RWPE2 (cell line): Measurements from ENCODE around the gene COMMD4.
A peak's percentile ranks its signal among the peaks of the same experiment; 100 is the strongest.
"Not testable (repeated sequence)": the region's sequence is repeated elsewhere in the genome, so short reads cannot be mapped to it uniquely, and the experiment has no call there.

ENCODE experiments used
- ATAC-seq: fragments of 200-7000 bp; cut with Tn5 transposase; 3 replicates; pipeline ENCODE4 v1.9.1; 2021; ENCODE audit warnings: low read depth
- DNase-seq: peaks from one replicate; pipeline ENCODE4 v3.0.0-alpha.2; 2020; ENCODE audit warnings: low spot score
- H3K27ac ChIP-seq: fragments of 450-650 bp; 2 replicates; pipeline ENCODE4 v1.5.1; 2017; ENCODE audit warnings: mild to moderate bottlenecking; ENCODE audit not compliant: poor library complexity, severe bottlenecking
- H3K27me3 ChIP-seq: fragments of 250-450 bp; sonication (Bioruptor Pico); 2 replicates; pipeline ENCODE4 v1.5.1; 2021; ENCODE audit warnings: mild to moderate bottlenecking, moderate library complexity; ENCODE audit not compliant: insufficient read depth, poor library complexity, severe bottlenecking
- H3K36me3 ChIP-seq: fragments of 250-450 bp; sonication (Bioruptor Pico); 2 replicates; pipeline ENCODE4 v1.5.1; 2020; ENCODE audit warnings: low read depth, mild to moderate bottlenecking, moderate library complexity
- H3K4me1 ChIP-seq: fragments of 250-450 bp; sonication (Bioruptor Pico); 2 replicates; pipeline ENCODE4 v1.5.1; 2021; ENCODE audit warnings: mild to moderate bottlenecking, moderate library complexity; ENCODE audit not compliant: insufficient read depth, poor library complexity, severe bottlenecking
- H3K4me3 ChIP-seq: fragments of 250-450 bp; sonication (Bioruptor Pico); 2 replicates; pipeline ENCODE4 v1.5.1; 2021; ENCODE audit warnings: mild to moderate bottlenecking, moderate library complexity; ENCODE audit not compliant: severe bottlenecking
- H3K9me3 ChIP-seq: fragments of 250-450 bp; sonication (Bioruptor Pico); 2 replicates; pipeline ENCODE4 v1.5.1; 2021; ENCODE audit warnings: mild to moderate bottlenecking, moderate library complexity; ENCODE audit not compliant: severe bottlenecking
- CTCF ChIP-seq: fragments of 450-650 bp; IDR thresholded peaks from one replicate; pipeline ENCODE4 v1.5.1; 2017; ENCODE audit warnings: mild to moderate bottlenecking, moderate library complexity; ENCODE audit not compliant: poor library complexity, severe bottlenecking

The COMMD4 gene

GRCh38 chr15:75335705-75336355 is at the start of gene COMMD4:
COMMD4 (plus strand) TSS chr15:75336063; CDS start chr15:75336090, 27 bp downstream.
- H3K4me3 ChIP-seq: peak within 1 kb of the TSS; percentile 59
- H3K9me3 ChIP-seq: no peaks in the 10 kb centered on the region
- no peaks in the 10 kb centered on the region for H3K27me3 ChIP-seq
- DNase-seq (peak; percentile 100), ATAC-seq (peak; percentile 85)
- H3K27ac ChIP-seq: peak within 1 kb of the TSS; percentile 35
- peaks cover 5% of the 10 kb centered on the region for H3K4me1 ChIP-seq
- peaks cover 8% of the 10 kb centered on the region; the same call in 1 of the 2 replicates for H3K36me3 ChIP-seq
- TF ChIP-seq CTCF: no peak

- H3K36me3 ChIP-seq, H3K27me3 ChIP-seq, H3K27ac ChIP-seq, ATAC-seq, DNase-seq, H3K9me3 ChIP-seq, H3K4me3 ChIP-seq, H3K4me1 ChIP-seq: not testable (repeated sequence)
Observed at GRCh38 chr15:75293660-75294059, 42.2 kb upstream of the COMMD4 start.

GRCh38 chr15:75298541-75299310 is 37.1 kb upstream of the COMMD4 start:
- H3K9me3 ChIP-seq, H3K4me3 ChIP-seq, H3K36me3 ChIP-seq, H3K27ac ChIP-seq, H3K4me1 ChIP-seq, H3K27me3 ChIP-seq, DNase-seq: not testable (repeated sequence)
- peak; percentile 97 for ATAC-seq

GRCh38 chr15:75299311-75299688 is 36.6 kb upstream of the COMMD4 start:
- H3K4me1 ChIP-seq, H3K36me3 ChIP-seq, H3K27ac ChIP-seq, H3K4me3 ChIP-seq, DNase-seq, H3K27me3 ChIP-seq, H3K9me3 ChIP-seq: not testable (repeated sequence)
- peak; percentile 88 for ATAC-seq
- TF ChIP-seq CTCF: peak; percentile 75

- not testable (repeated sequence) for H3K4me3 ChIP-seq, ATAC-seq, H3K9me3 ChIP-seq, DNase-seq, H3K4me1 ChIP-seq, H3K36me3 ChIP-seq, H3K27ac ChIP-seq
- peaks cover 12% of the 10 kb centered on the region for H3K27me3 ChIP-seq
Observed at GRCh38 chr15:75300026-75300425, 35.8 kb upstream of the COMMD4 start.

GRCh38 chr15:75302318-75302717 is 33.5 kb upstream of the COMMD4 start:
- peaks cover 12% of the 10 kb centered on the region for H3K27me3 ChIP-seq
- H3K36me3 ChIP-seq: no peaks in the 10 kb centered on the region
- DNase-seq: no peak
- H3K4me1 ChIP-seq: no peaks in the 10 kb centered on the region
- no peak overlapping the region for H3K27ac ChIP-seq
- H3K9me3 ChIP-seq: no peaks in the 10 kb centered on the region
- ATAC-seq: no peak
- TF ChIP-seq CTCF: no peak
- H3K4me3 ChIP-seq: no peak overlapping the region

- H3K9me3 ChIP-seq, H3K4me3 ChIP-seq, DNase-seq, H3K27ac ChIP-seq, ATAC-seq, H3K36me3 ChIP-seq, H3K4me1 ChIP-seq: not testable (repeated sequence)
- peaks cover 12% of the 10 kb centered on the region for H3K27me3 ChIP-seq
Observed at GRCh38 chr15:75302753-75303152, 33.1 kb upstream of the COMMD4 start.
